Breast epithelium (tissue), 4 donors: ENCODE data around the gene ZG16B. TPM values are rescaled to one million over a fixed set of nuclear protein-coding genes. Genes with fewer than 3 reads are reported as not detected.

Experiments used
- DNase-seq, 2 donors: peaks; one replicate each; pipeline ENCODE4 v3.0.0-alpha.2; 2019; ENCODE audit warnings: low spot score in 2 of 2
- H3K27ac ChIP-seq, 2 donors: fragments of 200-600 bp; sonication (generic) in 1 of 2; one replicate each; pipeline ENCODE4 v1.5.1; 2016 to 2019; ENCODE audit warnings: mild to moderate bottlenecking in 1 of 2
- H3K27me3 ChIP-seq, 2 donors: fragments of 200-600 bp; sonication (generic) in 1 of 2; one replicate each; pipeline versions ENCODE4 v1.5.1 to v1.6.0; 2017 to 2019; ENCODE audit warnings: control low read depth in 1 of 2, mild to moderate bottlenecking in 1 of 2
- H3K36me3 ChIP-seq: fragments of 200-600 bp; one replicate; pipeline ENCODE4 v1.5.1; 2019
- H3K4me1 ChIP-seq, 2 donors: fragments of 200-600 bp; sonication (generic); one replicate each; pipeline ENCODE4 v1.5.1; 2016 to 2019; ENCODE audit warnings: control low read depth in 1 of 2
- H3K4me3 ChIP-seq, 3 donors: fragments of 200-600 bp; sonication (generic); 1 replicate in 2 of 3; 2 replicates in 1 of 3; pipeline ENCODE4 v1.5.1; 2016 to 2019; ENCODE audit warnings: mild to moderate bottlenecking in 3 of 3, moderate library complexity in 2 of 3
- H3K9me3 ChIP-seq, 2 donors: fragments of 200-600 bp; sonication (generic) in 1 of 2; one replicate each; pipeline ENCODE4 v1.5.1; 2016 to 2019; ENCODE audit warnings: control low read depth in 1 of 2
- CTCF ChIP-seq, 3 donors: fragments of 450-650 bp; IDR thresholded peaks; one replicate each; pipeline ENCODE4 v1.5.1; 2016 to 2017; ENCODE audit warnings: antibody characterized with exemption in 3 of 3, mild to moderate bottlenecking in 3 of 3, moderate library complexity in 3 of 3
- POLR2A ChIP-seq: fragments of 450-650 bp; IDR thresholded peaks from one replicate; pipeline ENCODE4 v1.6.1; 2016; ENCODE audit warnings: antibody characterized with exemption, mild to moderate bottlenecking, moderate library complexity
- POLR2AphosphoS5 ChIP-seq, 3 donors: sonication (generic); formaldehyde crosslinking; IDR thresholded peaks; one replicate each; pipeline ENCODE4 v1.6.1; 2017; ENCODE audit warnings: antibody characterized with exemption in 3 of 3
- intact Hi-C: fragments of 100-400 bp; cut with DNase I; formaldehyde crosslinking; loops from one replicate; pipeline ENCODE4 v1.15.1; 2023; ENCODE audit warnings: low total_unique reads
- total RNA-seq, 3 donors: library from RNA; depleted of rRNA; stranded (reverse); fragments of >200 nt; gene quantifications; one replicate each; pipeline ENCODE4 v1.1.0, GENCODE V29; 2016

The ZG16B gene
- total RNA-seq, 3 donors from 2014 or later: 24.6 to 46.5 TPM; not detected in 1

DNA sequence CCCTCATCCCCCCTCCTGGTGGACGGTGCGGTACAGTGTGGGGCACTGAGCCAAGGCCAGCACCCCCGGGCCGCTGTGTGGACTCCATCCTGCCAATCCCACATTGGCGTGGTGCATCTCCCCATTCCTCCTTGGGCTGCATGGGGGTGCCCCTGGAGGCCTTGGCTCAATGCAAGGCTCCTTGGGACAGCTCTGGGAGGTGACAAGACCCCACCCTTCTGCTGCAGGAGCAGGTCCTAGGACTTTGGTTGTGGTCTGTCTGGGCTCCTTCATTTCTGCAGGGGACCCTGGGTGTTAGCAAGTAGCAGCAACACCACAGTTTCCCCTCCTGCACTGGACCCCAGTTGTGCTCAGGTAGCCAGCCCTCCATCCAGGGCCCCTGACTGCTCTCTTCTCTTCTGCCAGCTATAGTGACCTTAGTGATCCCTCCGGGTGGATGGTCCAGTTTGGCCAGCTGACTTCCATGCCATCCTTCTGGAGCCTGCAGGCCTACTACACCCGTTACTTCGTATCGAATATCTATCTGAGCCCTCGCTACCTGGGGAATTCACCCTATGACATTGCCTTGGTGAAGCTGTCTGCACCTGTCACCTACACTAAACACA is 11.7 kb upstream of the ZG16B start:
- Histone ChIP-seq H3K4me3 (no peak overlapping the region), H3K9me3 (no peaks in the 10 kb centered on the region), H3K27me3 (no peaks in the 10 kb centered on the region), H3K27ac (no peak overlapping the region), H3K4me1 (no peaks in the 10 kb centered on the region), H3K36me3 (no peaks in the 10 kb centered on the region)
- TF ChIP-seq CTCF (IDR thresholded peaks at IDR 0.05) (no peak), POLR2A (no peak), POLR2AphosphoS5 (IDR thresholded peaks at IDR 0.05) (no peak)
- intact Hi-C loops: no loop called here
- peak in 1 of 2 donors; percentile 43 for DNase-seq

- no peaks in the 10 kb centered on the region for H3K9me3 ChIP-seq
- no peak overlapping the region for H3K4me3 ChIP-seq
- H3K4me1 ChIP-seq: no peaks in the 10 kb centered on the region
- no peaks in the 10 kb centered on the region for H3K27me3 ChIP-seq
- no peak overlapping the region for H3K27ac ChIP-seq
- no peak for TF ChIP-seq POLR2A
- TF ChIP-seq CTCF (IDR thresholded peaks at IDR 0.05): no peak
- no peak for TF ChIP-seq POLR2AphosphoS5 (IDR thresholded peaks at IDR 0.05)
- H3K36me3 ChIP-seq: no peaks in the 10 kb centered on the region
- intact Hi-C loops: no loop called here
- peak in 1 of 2 donors; percentile 45 for DNase-seq
Measured at GRCh38 chr16:2819179-2819938, 10.7 kb upstream of the ZG16B start.

DNA sequence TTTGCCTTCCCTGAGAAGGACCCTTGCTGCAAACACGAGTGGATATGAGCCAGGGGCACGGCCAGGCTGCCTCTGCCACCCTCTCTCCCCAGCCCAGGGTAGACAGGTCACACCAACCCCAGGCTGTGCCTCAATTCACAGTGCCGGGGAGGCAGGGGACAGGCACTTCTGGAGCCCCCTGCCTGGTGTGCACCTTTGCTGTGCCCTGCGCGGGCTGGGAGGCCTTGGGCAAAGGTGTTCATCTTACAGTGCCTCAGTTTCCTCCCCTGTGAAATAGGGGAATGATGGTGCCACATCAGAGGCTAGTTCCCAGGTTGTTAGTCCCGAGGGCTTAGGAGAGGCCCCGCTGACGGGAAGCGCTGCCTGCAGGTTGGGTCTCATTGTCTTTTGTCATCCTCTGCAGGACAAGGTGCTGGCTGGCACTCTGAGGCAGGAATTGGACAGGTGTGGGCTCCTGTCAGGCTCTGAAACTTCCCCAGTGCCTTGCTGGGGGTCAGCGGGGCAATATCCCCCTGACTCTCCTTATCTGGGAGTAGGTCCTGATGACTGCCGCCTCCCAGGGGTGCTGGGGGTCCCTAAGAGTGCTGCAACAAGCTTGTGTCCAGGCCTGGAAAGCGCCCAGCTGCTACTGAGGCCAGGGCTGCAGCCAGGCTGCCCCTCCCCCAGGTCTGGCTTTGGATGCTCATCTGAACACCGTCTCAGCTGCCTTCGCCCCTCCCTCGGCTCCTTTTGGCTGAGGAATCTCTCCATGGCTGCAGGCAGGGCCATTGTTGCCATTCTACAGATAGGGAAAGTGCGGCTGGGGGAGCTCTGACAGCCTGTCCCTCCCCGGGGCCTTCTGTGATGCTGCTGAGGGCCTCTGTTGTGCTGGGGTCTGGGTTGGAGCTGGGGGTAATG is 9.9 kb upstream of the ZG16B start:
- TF ChIP-seq CTCF (IDR thresholded peaks at IDR 0.05) (no peak), POLR2AphosphoS5 (IDR thresholded peaks at IDR 0.05) (no peak), POLR2A (no peak)
- Histone ChIP-seq H3K27me3 (no peaks in the 10 kb centered on the region), H3K4me1 (no peaks in the 10 kb centered on the region)

GRCh38 chr16:2820836-2821486 is 9.1 kb upstream of the ZG16B start:
- Histone ChIP-seq H3K4me1 (no peaks in the 10 kb centered on the region), H3K27ac (no peak overlapping the region), H3K9me3 (no peaks in the 10 kb centered on the region), H3K4me3 (no peak overlapping the region), H3K27me3 (no peaks in the 10 kb centered on the region), H3K36me3 (no peaks in the 10 kb centered on the region)
- intact Hi-C loops: no loop called here
- peak in 1 of 2 donors; percentile 46 for DNase-seq
- TF ChIP-seq POLR2AphosphoS5 (IDR thresholded peaks at IDR 0.05) (no peak), CTCF (IDR thresholded peaks at IDR 0.05) (no peak), POLR2A (no peak)

More for the DNA sequence above, 9.9 kb upstream of the ZG16B start:
- intact Hi-C loops: no loop called here
- Histone ChIP-seq H3K36me3 (no peaks in the 10 kb centered on the region), H3K27ac (no peak overlapping the region), H3K4me3 (no peak overlapping the region), H3K9me3 (no peaks in the 10 kb centered on the region)
- DNase-seq: peak in 1 of 2 donors; percentile 43
